Breast epithelium (tissue), 4 donors: ENCODE measurements around the gene AKR7A2. TPM values are rescaled to one million over a fixed set of nuclear protein-coding genes. Genes with fewer than 3 reads are reported as not detected.

Source experiments
- DNase-seq, 2 donors: peaks; one replicate each; pipeline ENCODE4 v3.0.0-alpha.2; 2019; ENCODE audit warnings: low spot score in 2 of 2
- H3K27ac ChIP-seq, 2 donors: fragments of 200-600 bp; sonication (generic) in 1 of 2; one replicate each; pipeline ENCODE4 v1.5.1; 2016 to 2019; ENCODE audit warnings: mild to moderate bottlenecking in 1 of 2
- H3K27me3 ChIP-seq, 2 donors: fragments of 200-600 bp; sonication (generic) in 1 of 2; one replicate each; pipeline versions ENCODE4 v1.5.1 to v1.6.0; 2017 to 2019; ENCODE audit warnings: control low read depth in 1 of 2, mild to moderate bottlenecking in 1 of 2
- H3K36me3 ChIP-seq: fragments of 200-600 bp; one replicate; pipeline ENCODE4 v1.5.1; 2019
- H3K4me1 ChIP-seq, 2 donors: fragments of 200-600 bp; sonication (generic); one replicate each; pipeline ENCODE4 v1.5.1; 2016 to 2019; ENCODE audit warnings: control low read depth in 1 of 2
- H3K4me3 ChIP-seq, 3 donors: fragments of 200-600 bp; sonication (generic); 1 replicate in 2 of 3; 2 replicates in 1 of 3; pipeline ENCODE4 v1.5.1; 2016 to 2019; ENCODE audit warnings: mild to moderate bottlenecking in 3 of 3, moderate library complexity in 2 of 3
- H3K9me3 ChIP-seq, 2 donors: fragments of 200-600 bp; sonication (generic) in 1 of 2; one replicate each; pipeline ENCODE4 v1.5.1; 2016 to 2019; ENCODE audit warnings: control low read depth in 1 of 2
- POLR2A ChIP-seq: fragments of 450-650 bp; IDR thresholded peaks from one replicate; pipeline ENCODE4 v1.6.1; 2016; ENCODE audit warnings: antibody characterized with exemption, mild to moderate bottlenecking, moderate library complexity
- POLR2AphosphoS5 ChIP-seq, 3 donors: sonication (generic); formaldehyde crosslinking; IDR thresholded peaks; one replicate each; pipeline ENCODE4 v1.6.1; 2017; ENCODE audit warnings: antibody characterized with exemption in 3 of 3
- intact Hi-C: fragments of 100-400 bp; cut with DNase I; formaldehyde crosslinking; loops from one replicate; pipeline ENCODE4 v1.15.1; 2023; ENCODE audit warnings: low total_unique reads
- total RNA-seq, 3 donors: library from RNA; depleted of rRNA; stranded (reverse); fragments of >200 nt; gene quantifications; one replicate each; pipeline ENCODE4 v1.1.0, GENCODE V29; 2016
- TF ChIP-seq, protein P1 (sequence below), 3 donors: fragments of 450-650 bp; IDR thresholded peaks; one replicate each; pipeline ENCODE4 v1.5.1; 2016 to 2017; ENCODE audit warnings: antibody characterized with exemption in 3 of 3, mild to moderate bottlenecking in 3 of 3, moderate library complexity in 3 of 3

The AKR7A2 gene
- total RNA-seq, 3 donors from 2014 or later = 65.9 to 116 (median 80.5) TPM

- Histone ChIP-seq H3K27me3 (no peaks in the 10 kb centered on the region), H3K27ac (no peak overlapping the region), H3K4me1 (no peaks in the 10 kb centered on the region), H3K36me3 (no peaks in the 10 kb centered on the region), H3K4me3 (no peak overlapping the region), H3K9me3 (no peaks in the 10 kb centered on the region)
- no peak for DNase-seq
- TF ChIP-seq POLR2AphosphoS5 (IDR thresholded peaks at IDR 0.05) = no peak
- intact Hi-C loops = no loop called here
Observed at GRCh38 chr1:19326748-19327065, 14.8 kb upstream of the AKR7A2 start.

- no peaks in the 10 kb centered on the region for H3K9me3 ChIP-seq
- TF ChIP-seq POLR2A = no peak
- intact Hi-C loops = no loop called here
- DNase-seq = no peak
- no peaks in the 10 kb centered on the region for H3K4me1 ChIP-seq
- no peak overlapping the region for H3K27ac ChIP-seq
- H3K4me3 ChIP-seq = no peak overlapping the region
- H3K36me3 ChIP-seq = no peaks in the 10 kb centered on the region
- no peaks in the 10 kb centered on the region for H3K27me3 ChIP-seq
Observed at GRCh38 chr1:19325958-19326747, 14.2 kb upstream of the AKR7A2 start.

DNA sequence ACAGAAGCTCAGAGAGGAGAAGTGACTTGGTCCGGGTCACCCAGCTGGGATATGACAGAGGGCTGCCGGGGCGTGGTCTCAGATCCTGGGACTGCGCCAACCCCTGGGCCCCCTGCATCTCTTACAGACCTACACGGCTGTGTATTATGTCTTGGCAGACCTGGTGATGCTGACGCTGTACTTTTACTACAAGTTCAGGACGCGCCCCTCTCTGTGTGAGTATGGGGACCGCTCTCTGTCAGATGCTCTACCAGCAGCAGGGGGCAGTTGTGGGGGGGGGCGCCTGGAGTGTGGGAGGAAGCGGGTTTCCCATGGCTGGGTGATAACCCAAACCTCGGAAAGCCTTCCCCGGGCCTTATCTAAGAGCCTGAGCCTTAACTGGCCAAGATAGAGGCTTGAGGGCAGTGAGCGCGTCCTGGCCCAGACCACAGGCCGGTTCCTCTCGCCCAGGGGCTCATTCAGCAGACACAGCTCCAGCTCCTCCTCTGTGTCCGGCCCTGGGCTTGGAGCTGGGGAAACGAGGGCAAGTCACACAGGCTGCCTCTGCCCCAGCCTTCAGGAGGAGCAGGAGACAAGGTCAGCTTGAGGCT is 13.5 kb upstream of the AKR7A2 start:
- Histone ChIP-seq H3K4me3 (no peak overlapping the region), H3K36me3 (no peaks in the 10 kb centered on the region), H3K27ac (no peak overlapping the region), H3K4me1 (no peaks in the 10 kb centered on the region), H3K27me3 (no peaks in the 10 kb centered on the region), H3K9me3 (no peaks in the 10 kb centered on the region)
- intact Hi-C loops = no loop called here
- TF ChIP-seq, protein P1, sequence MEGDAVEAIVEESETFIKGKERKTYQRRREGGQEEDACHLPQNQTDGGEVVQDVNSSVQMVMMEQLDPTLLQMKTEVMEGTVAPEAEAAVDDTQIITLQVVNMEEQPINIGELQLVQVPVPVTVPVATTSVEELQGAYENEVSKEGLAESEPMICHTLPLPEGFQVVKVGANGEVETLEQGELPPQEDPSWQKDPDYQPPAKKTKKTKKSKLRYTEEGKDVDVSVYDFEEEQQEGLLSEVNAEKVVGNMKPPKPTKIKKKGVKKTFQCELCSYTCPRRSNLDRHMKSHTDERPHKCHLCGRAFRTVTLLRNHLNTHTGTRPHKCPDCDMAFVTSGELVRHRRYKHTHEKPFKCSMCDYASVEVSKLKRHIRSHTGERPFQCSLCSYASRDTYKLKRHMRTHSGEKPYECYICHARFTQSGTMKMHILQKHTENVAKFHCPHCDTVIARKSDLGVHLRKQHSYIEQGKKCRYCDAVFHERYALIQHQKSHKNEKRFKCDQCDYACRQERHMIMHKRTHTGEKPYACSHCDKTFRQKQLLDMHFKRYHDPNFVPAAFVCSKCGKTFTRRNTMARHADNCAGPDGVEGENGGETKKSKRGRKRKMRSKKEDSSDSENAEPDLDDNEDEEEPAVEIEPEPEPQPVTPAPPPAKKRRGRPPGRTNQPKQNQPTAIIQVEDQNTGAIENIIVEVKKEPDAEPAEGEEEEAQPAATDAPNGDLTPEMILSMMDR (IDR thresholded peaks at IDR 0.05) = no peak
- no peak for TF ChIP-seq POLR2A
- TF ChIP-seq POLR2AphosphoS5 (IDR thresholded peaks at IDR 0.05) = no peak
- no peak for DNase-seq

GRCh38 chr1:19324665-19324990 is 12.7 kb upstream of the AKR7A2 start:
- intact Hi-C loops = no loop called here
- TF ChIP-seq POLR2A (no peak), POLR2AphosphoS5 (IDR thresholded peaks at IDR 0.05) (no peak)
- TF ChIP-seq, protein P1 (IDR thresholded peaks at IDR 0.05) = no peak
- Histone ChIP-seq H3K9me3 (no peaks in the 10 kb centered on the region), H3K27ac (no peak overlapping the region), H3K4me3 (no peak overlapping the region), H3K36me3 (no peaks in the 10 kb centered on the region), H3K4me1 (no peaks in the 10 kb centered on the region), H3K27me3 (no peaks in the 10 kb centered on the region)
- no peak for DNase-seq

- no peak for DNase-seq
- intact Hi-C loops = no loop called here
- Histone ChIP-seq H3K4me1 (no peaks in the 10 kb centered on the region), H3K36me3 (no peaks in the 10 kb centered on the region), H3K27ac (no peak overlapping the region), H3K9me3 (no peaks in the 10 kb centered on the region), H3K27me3 (no peaks in the 10 kb centered on the region), H3K4me3 (no peak overlapping the region)
- TF ChIP-seq POLR2AphosphoS5 (IDR thresholded peaks at IDR 0.05) = no peak
- TF ChIP-seq, protein P1 (IDR thresholded peaks at IDR 0.05) = no peak
- no peak for TF ChIP-seq POLR2A
Observed at GRCh38 chr1:19323987-19324664, 12.2 kb upstream of the AKR7A2 start.

GRCh38 chr1:19322481-19322880 is 10.5 kb upstream of the AKR7A2 start:
- no peak for DNase-seq
- intact Hi-C loops = no loop called here
- Histone ChIP-seq H3K27me3 (no peaks in the 10 kb centered on the region), H3K9me3 (no peaks in the 10 kb centered on the region), H3K4me3 (no peak overlapping the region), H3K27ac (no peak overlapping the region), H3K36me3 (no peaks in the 10 kb centered on the region), H3K4me1 (no peaks in the 10 kb centered on the region)
- TF ChIP-seq POLR2AphosphoS5 (IDR thresholded peaks at IDR 0.05) (no peak), POLR2A (no peak)
- TF ChIP-seq, protein P1 (IDR thresholded peaks at IDR 0.05) = no peak
